Thoracic aorta (tissue), 2 donors: ENCODE data around the gene RIPK4. TPM values are rescaled to one million over a fixed set of nuclear protein-coding genes. Genes with fewer than 3 reads are reported as not detected.

Source experiments
- ATAC-seq: fragments of 150-250 bp; one replicate; pipeline ENCODE4 v1.8.0; 2017; ENCODE audit warnings: low read depth; ENCODE audit not compliant: insufficient number of reproducible peaks, low FRiP score
- DNase-seq: peaks from one replicate; pipeline ENCODE4 v3.0.0-alpha.2; 2020; ENCODE audit warnings: low spot score
- H3K27ac ChIP-seq, 2 donors: fragments of 200-600 bp; sonication (generic); 1 replicate in 1 of 2; 2 replicates in 1 of 2; pipeline ENCODE4 v1.5.1; 2016; ENCODE audit warnings: mild to moderate bottlenecking in 2 of 2, moderate library complexity in 2 of 2
- H3K27me3 ChIP-seq: fragments of 200-600 bp; sonication (generic); replicated peaks from 2 replicates; pipeline ENCODE4 v1.6.0; 2016; ENCODE audit warnings: mild to moderate bottlenecking; ENCODE audit not compliant: insufficient read depth
- H3K36me3 ChIP-seq: fragments of 200-600 bp; sonication (generic); one replicate; pipeline ENCODE4 v1.5.1; 2016
- H3K4me1 ChIP-seq, 2 donors: fragments of 200-600 bp; sonication (generic); 1 replicate in 1 of 2; 2 replicates in 1 of 2; pipeline versions ENCODE4 v1.5.1 to v1.6.0; 2016; ENCODE audit warnings: low read depth in 2 of 2, mild to moderate bottlenecking in 1 of 2; ENCODE audit not compliant: control insufficient read depth in 1 of 2
- H3K4me3 ChIP-seq: fragments of 200-600 bp; sonication (generic); 2 replicates; pipeline ENCODE4 v1.5.1; 2016; ENCODE audit warnings: mild to moderate bottlenecking
- H3K9me3 ChIP-seq: fragments of 200-600 bp; sonication (generic); 2 replicates; pipeline ENCODE4 v1.5.1; 2016
- total RNA-seq, 2 donors: library from RNA; depleted of rRNA; stranded (reverse); fragments of >200 nt; gene quantifications; one replicate each; pipeline versions ENCODE4 v1.1.0 to v1.2.3, GENCODE V29; 2016
- TF ChIP-seq, protein P1 (sequence below): fragments of 200-600 bp; sonication (generic); IDR thresholded peaks from one replicate; pipeline ENCODE4 v1.5.1; 2019; ENCODE audit warnings: antibody characterized with exemption

RIPK4 gene
- total RNA-seq, 2 donors from 2014 or later = 6.3 to 9.2 TPM

DNA sequence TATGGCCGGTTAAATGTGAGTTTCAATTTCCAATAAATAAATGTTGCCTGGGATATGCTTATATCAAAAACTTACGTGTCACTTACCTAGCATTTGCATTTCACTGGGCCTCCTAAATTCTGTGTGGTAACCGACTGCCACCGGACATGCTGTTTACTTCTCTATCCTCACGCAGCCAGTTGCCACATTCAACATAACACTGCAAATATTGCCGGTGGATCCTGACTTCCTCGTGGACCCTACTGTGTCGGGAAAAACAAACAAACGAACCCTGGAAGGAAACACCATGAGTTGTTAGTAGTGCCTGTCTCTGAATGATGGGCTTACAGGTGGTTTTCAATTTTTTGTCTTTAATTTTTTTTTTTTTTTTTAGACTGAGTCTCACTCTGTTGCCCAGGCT lies 54.1 kb downstream of the RIPK4 start:
- H3K36me3 ChIP-seq = no peaks in the 10 kb centered on the region
- H3K4me3 ChIP-seq = no peak overlapping the region
- H3K27me3 ChIP-seq = no peaks in the 10 kb centered on the region
- no peak for DNase-seq
- TF ChIP-seq, protein P1, sequence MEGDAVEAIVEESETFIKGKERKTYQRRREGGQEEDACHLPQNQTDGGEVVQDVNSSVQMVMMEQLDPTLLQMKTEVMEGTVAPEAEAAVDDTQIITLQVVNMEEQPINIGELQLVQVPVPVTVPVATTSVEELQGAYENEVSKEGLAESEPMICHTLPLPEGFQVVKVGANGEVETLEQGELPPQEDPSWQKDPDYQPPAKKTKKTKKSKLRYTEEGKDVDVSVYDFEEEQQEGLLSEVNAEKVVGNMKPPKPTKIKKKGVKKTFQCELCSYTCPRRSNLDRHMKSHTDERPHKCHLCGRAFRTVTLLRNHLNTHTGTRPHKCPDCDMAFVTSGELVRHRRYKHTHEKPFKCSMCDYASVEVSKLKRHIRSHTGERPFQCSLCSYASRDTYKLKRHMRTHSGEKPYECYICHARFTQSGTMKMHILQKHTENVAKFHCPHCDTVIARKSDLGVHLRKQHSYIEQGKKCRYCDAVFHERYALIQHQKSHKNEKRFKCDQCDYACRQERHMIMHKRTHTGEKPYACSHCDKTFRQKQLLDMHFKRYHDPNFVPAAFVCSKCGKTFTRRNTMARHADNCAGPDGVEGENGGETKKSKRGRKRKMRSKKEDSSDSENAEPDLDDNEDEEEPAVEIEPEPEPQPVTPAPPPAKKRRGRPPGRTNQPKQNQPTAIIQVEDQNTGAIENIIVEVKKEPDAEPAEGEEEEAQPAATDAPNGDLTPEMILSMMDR = no peak
- H3K9me3 ChIP-seq = no peaks in the 10 kb centered on the region
- no peak for ATAC-seq
- peaks cover 0 to 2% of the 10 kb centered on the region in 2 donors for H3K4me1 ChIP-seq
- H3K27ac ChIP-seq = no peak overlapping the region

DNA sequence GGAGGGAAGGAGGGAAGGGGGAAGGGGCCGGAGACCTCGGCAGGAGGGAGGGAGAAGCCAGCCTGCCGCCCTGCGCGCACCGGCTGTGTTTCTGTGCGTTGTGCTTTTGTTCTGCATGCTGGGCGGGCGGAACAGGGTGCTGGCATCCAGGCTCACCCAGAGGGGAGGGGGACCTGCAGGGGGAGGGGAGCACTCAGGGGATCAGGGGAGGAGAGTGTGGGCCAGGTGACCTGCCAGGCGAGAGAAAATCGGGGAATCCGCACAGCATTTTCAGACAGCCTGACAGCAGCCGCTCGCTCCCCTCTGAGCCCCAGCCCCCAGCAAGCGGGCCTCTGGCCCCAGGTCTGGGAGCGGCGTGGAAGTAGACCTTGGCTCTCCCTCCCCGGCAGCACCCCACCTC lies 54.7 kb downstream of the RIPK4 start:
- TF ChIP-seq, protein P1 = no peak
- H3K9me3 ChIP-seq = no peaks in the 10 kb centered on the region
- H3K4me3 ChIP-seq = no peak overlapping the region
- H3K4me1 ChIP-seq = peaks cover 0 to 6% of the 10 kb centered on the region in 2 donors
- no peak overlapping the region for H3K27ac ChIP-seq
- H3K36me3 ChIP-seq = no peaks in the 10 kb centered on the region
- DNase-seq (no peak), ATAC-seq (no peak)
- no peaks in the 10 kb centered on the region for H3K27me3 ChIP-seq

DNA sequence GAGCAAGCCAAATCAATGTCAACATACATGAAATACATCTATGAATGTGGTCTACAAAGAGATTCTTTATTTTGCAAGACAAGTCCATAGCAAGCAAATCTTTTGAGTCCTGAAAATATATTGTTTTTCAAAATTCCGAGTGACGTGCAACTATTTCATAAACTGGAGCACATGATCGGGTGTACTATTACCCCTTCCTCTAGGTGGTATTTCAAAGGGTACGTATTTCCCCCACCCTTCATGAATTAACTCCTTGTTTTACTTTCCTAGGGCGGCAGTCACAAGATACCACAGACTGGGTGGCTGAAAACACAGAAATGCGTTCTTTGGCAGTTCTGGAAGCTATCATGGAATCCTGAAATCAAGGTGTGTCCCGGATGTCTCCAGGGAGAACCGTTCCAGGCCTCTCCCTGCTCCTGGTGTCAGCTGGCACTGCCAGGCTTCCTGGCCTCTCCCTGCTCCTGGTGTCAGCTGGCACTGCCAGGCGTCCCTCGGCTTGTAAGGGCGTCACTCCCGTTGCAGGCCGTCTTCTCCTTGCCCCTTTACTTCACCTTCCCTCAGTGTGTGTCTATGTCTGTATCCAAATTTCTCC lies 55.3 kb downstream of the RIPK4 start:
- H3K9me3 ChIP-seq = no peaks in the 10 kb centered on the region
- H3K27ac ChIP-seq = no peak overlapping the region
- H3K36me3 ChIP-seq = no peaks in the 10 kb centered on the region
- ATAC-seq (no peak), DNase-seq (no peak)
- TF ChIP-seq, protein P1 = no peak
- peaks cover 0 to 6% of the 10 kb centered on the region in 2 donors for H3K4me1 ChIP-seq
- H3K27me3 ChIP-seq = no peaks in the 10 kb centered on the region
- no peak overlapping the region for H3K4me3 ChIP-seq

DNA sequence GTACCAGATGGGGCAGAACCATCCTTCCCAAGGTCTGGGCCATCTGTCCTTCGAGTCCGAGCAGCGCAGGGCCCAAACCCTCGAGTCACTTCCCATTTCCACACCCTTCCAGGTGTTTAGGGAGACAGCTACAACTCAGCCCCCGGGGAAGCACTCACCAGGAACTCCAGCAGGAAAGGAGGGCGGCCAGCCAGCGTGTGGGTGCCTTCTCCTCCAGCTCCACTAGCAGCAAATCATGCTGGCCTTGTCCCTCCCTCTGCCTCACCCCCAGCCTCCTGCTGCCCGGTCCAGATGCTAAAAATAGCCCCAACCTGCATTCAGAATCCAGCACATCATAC lies 56.1 kb downstream of the RIPK4 start:
- no peak overlapping the region for H3K4me3 ChIP-seq
- no peaks in the 10 kb centered on the region for H3K9me3 ChIP-seq
- ATAC-seq (no peak), DNase-seq (no peak)
- H3K27me3 ChIP-seq = no peaks in the 10 kb centered on the region
- TF ChIP-seq, protein P1 = no peak
- H3K27ac ChIP-seq = no peak overlapping the region
- H3K4me1 ChIP-seq = peaks cover 0 to 6% of the 10 kb centered on the region in 2 donors
- H3K36me3 ChIP-seq = no peaks in the 10 kb centered on the region

DNA sequence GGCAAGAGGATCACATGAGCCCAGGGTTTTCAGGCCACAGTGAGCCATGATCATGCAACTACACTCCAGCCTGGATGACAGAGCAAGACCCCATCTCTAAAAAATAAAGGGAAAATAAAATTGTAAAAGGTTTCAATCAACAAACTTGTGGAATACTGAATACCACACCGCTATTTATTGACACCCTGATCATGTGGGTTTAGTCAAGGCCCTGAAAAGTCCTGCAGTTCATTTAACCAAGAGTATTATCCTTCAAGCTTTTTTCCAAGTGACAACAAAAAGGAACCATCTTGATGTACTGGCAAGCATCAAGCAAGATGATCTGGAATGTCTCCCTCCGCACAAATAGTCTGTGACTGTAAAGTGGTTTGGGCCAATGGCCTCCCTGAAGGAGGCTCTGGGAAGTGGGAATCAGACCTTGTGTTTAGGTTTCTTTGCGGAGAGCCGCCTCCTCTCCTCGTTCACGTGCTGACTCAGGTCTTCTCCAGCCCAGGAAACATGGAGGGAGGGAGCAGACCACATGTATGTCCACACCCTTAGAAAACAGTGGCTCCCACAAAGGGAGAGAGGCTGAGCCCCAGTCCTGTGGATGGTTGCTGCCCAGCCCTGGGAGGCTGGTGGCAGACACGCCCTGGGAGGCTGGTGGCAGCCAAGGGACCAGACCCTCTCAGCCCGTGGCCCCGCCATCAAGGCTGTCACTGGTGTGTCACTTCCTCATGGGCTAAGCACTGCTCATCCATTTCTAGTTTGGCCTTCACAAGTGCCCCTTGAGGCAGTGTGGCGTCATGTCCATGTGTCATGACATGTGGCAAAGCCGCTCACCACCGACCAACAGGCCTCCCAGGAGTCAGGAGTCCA lies 56.7 kb downstream of the RIPK4 start:
- H3K9me3 ChIP-seq = no peaks in the 10 kb centered on the region
- H3K27me3 ChIP-seq = no peaks in the 10 kb centered on the region
- no peaks in the 10 kb centered on the region for H3K36me3 ChIP-seq
- TF ChIP-seq, protein P1 = no peak
- no peak overlapping the region for H3K4me3 ChIP-seq
- DNase-seq (no peak), ATAC-seq (no peak)
- H3K27ac ChIP-seq = no peak overlapping the region
- peaks cover 0 to 6% of the 10 kb centered on the region in 2 donors for H3K4me1 ChIP-seq
